A549 (cell line): ENCODE results near the gene DMBT1.

Source experiments
- CHD4 ChIP-seq: fragments of 200-600 bp; sonication (generic); IDR thresholded peaks from 2 replicates; pipeline ENCODE4 v1.6.1; 2016; ENCODE audit warnings: antibody characterized with exemption, mild to moderate bottlenecking, borderline replicate concordance
- RFX5 ChIP-seq: fragments of 450-650 bp; IDR thresholded peaks from 2 replicates; pipeline ENCODE4 v1.7.1; 2014; ENCODE audit warnings: antibody characterized with exemption, mild to moderate bottlenecking, moderate library complexity
- TF ChIP-seq, protein P1 (sequence below): fragments of >200 bp; sonication (Bioruptor Twin); formaldehyde crosslinking; IDR thresholded peaks from 3 replicates; pipeline ENCODE4 v1.5.1; 2016
- TF ChIP-seq, protein P2 (sequence below): IDR thresholded peaks from 2 replicates; pipeline ENCODE4 v1.6.1; 2012

DNA sequence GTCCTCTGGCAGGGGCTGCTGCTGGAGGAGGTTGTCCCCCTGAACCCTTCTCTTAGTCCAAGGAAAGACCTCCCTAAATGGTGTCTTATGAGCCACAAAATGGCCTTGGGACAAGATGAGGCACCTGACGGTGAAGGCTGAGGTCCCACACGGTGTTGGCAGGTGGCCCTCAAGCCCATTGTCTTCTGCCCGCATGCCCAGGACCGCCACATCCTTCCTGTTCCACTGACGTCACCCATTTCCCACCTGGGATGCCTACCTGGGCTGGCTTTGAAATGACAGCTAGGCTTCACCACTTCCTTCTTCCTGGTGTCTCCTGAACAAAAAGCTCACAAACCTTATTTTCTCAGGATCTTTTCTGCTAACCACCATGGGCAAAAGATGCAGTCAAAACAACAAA lies 2.1 kb upstream of the DMBT1 start:
- TF ChIP-seq CHD4: no peak
- TF ChIP-seq, protein P1, sequence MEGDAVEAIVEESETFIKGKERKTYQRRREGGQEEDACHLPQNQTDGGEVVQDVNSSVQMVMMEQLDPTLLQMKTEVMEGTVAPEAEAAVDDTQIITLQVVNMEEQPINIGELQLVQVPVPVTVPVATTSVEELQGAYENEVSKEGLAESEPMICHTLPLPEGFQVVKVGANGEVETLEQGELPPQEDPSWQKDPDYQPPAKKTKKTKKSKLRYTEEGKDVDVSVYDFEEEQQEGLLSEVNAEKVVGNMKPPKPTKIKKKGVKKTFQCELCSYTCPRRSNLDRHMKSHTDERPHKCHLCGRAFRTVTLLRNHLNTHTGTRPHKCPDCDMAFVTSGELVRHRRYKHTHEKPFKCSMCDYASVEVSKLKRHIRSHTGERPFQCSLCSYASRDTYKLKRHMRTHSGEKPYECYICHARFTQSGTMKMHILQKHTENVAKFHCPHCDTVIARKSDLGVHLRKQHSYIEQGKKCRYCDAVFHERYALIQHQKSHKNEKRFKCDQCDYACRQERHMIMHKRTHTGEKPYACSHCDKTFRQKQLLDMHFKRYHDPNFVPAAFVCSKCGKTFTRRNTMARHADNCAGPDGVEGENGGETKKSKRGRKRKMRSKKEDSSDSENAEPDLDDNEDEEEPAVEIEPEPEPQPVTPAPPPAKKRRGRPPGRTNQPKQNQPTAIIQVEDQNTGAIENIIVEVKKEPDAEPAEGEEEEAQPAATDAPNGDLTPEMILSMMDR: no peak
- TF ChIP-seq, protein P2, sequence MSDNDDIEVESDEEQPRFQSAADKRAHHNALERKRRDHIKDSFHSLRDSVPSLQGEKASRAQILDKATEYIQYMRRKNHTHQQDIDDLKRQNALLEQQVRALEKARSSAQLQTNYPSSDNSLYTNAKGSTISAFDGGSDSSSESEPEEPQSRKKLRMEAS: no peak
- TF ChIP-seq RFX5: no peak
